GM12801 (cell line): Measurements from ENCODE around the gene PIH1D2.

Source experiments
- TF ChIP-seq, protein P1 (sequence below): IDR thresholded peaks from one replicate; pipeline ENCODE4 v1.5.1; 2011; ENCODE audit warnings: control low read depth; ENCODE audit not compliant: insufficient read length; ENCODE audit errors: extremely low read depth

PIH1D2 gene

DNA sequence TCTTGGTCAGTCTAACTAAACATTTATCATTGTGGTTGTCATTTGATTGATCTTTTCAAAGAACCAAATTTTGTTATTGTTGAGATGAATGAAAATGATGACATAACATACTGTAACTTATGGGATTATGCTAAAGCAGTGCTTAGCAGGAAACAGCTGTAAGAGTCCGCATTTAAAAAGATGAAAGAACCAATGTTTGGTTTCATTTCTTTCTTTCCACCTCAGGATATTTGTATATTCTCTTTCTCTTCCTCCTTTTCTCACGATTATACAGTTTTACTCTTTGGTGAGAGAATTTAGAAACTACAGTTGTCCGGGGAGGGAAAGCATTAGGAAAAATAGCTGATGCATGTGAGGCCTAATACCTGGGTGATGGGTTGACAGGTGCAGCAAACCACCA lies 23.1 kb downstream of the PIH1D2 start:
- TF ChIP-seq, protein P1, sequence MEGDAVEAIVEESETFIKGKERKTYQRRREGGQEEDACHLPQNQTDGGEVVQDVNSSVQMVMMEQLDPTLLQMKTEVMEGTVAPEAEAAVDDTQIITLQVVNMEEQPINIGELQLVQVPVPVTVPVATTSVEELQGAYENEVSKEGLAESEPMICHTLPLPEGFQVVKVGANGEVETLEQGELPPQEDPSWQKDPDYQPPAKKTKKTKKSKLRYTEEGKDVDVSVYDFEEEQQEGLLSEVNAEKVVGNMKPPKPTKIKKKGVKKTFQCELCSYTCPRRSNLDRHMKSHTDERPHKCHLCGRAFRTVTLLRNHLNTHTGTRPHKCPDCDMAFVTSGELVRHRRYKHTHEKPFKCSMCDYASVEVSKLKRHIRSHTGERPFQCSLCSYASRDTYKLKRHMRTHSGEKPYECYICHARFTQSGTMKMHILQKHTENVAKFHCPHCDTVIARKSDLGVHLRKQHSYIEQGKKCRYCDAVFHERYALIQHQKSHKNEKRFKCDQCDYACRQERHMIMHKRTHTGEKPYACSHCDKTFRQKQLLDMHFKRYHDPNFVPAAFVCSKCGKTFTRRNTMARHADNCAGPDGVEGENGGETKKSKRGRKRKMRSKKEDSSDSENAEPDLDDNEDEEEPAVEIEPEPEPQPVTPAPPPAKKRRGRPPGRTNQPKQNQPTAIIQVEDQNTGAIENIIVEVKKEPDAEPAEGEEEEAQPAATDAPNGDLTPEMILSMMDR: no peak

DNA sequence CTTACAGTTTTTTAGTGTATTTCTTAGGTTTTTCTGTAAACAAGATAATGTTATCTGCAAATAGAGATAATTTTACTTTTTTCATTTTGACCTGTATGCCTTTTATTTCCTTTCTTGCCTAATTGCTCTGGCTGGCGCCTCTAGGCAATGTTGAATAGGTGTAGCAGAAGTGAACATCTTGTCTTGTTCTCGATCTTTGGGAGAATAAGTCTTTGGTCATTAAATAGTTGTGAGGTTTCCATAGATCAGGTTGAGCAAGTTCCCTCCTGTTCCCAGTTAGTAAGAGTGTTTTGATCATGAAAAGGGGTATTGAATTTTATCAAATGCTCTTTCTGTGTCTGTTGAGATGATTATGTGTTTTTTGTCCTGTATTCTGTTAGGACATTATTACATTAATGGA lies 24.0 kb downstream of the PIH1D2 start:
- TF ChIP-seq, protein P1: no peak

GRCh38 chr11:112044961-112045360 lies 28.9 kb downstream of the PIH1D2 start:
- TF ChIP-seq, protein P1: no peak

DNA sequence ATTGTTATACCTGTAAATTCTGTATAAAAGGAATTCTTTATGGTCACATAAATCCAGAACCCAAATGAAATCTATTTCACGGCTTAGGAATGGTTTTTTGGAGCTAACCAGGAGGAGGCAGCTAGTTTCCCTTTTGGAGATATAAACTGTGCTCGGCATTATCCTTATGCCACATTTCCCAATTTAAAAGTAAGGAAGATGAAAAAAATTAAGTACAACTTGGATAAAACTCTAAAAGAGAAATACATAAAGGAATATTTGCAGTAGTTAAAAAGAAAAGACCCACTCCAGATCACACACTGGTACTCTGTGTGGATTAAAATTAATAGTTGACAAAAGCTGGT lies 30.9 kb downstream of the PIH1D2 start:
- TF ChIP-seq, protein P1: no peak

DNA sequence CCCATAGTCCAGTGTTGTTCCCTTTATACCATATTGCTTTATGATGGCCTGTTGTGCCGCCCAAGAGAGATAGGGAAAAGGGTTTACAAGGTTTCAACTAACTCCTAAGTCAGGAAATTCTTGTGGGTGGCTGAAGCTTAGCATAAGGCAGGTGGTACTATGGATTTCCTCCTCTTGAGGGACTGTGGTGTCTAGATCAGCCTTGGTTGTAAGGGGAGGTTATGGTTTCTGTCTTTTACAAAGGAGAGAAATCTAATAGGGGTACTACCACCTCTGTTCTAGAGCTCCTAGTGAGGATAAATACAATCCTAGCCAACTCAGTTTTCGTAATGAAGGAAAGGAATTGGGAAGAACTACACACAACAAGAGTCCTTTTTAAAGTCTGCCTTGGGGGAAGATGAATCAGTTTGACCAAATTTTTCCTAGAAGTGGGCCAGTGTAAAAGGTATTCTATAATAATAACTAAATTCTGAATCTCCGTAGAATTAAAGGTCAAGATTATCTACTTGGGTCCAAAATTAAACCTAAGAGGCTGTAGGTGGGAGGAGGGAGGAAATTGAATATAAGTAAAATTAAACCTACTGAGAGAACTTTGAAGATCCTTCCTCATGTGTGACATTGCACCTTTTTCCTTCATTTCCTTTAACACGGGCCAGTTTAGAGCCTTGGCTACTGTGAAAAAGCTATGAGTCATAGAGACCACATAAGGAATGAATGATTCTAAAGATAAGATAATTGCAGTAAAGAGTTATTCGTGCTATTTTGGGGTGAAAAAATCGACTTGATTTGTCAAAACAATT lies 31.5 kb downstream of the PIH1D2 start:
- TF ChIP-seq, protein P1: no peak

- TF ChIP-seq, protein P1: no peak
Observed at GRCh38 chr11:112037527-112037926, 36.3 kb downstream of the PIH1D2 start.

GRCh38 chr11:112033902-112034301 lies 39.9 kb downstream of the PIH1D2 start:
- TF ChIP-seq, protein P1: no peak

- TF ChIP-seq, protein P1: no peak
Observed at GRCh38 chr11:112029460-112029859, 44.4 kb downstream of the PIH1D2 start.
